HepG2 (cell line): ENCODE measurements around the gene THAP3. TPM values are rescaled to one million over a fixed set of nuclear protein-coding genes. Genes with fewer than 3 reads are reported as not detected.
A peak's percentile ranks its signal among the peaks of the same experiment; 100 is the strongest.

ENCODE experiments used
- ATAC-seq: fragments of 200-7000 bp; cut with Tn5 transposase; 3 replicates; pipeline ENCODE4 v1.9.1; 2020; ENCODE audit warnings: mild to moderate bottlenecking, moderate library complexity
- BruUV-seq: library from RNA; stranded (reverse); fragments of 400-500 nt; replicated peaks from 2 replicates; lab custom pipeline; 2021; lab: Mats Ljungman, UMichigan
- CTCF ChIA-PET: fragments of 300-600 bp; formaldehyde crosslinking; extraction: SDS; loops from one replicate; lab custom pipeline; 2021; ENCODE audit warnings: low total read pairs, inconsistent platforms, low intra/inter-chr PET ratio; lab: Yijun Ruan, JAX
- POLR2A ChIA-PET: fragments of 350-600 bp; sonication (Branson Sonifier 250); formaldehyde crosslinking; loops from one replicate; lab custom pipeline; 2020; ENCODE audit warnings: antibody characterized with exemption, inconsistent platforms; lab: Yijun Ruan, JAX
- DNase-seq: peaks from one replicate; pipeline ENCODE4 v3.0.0-alpha.2; 2015; ENCODE audit warnings: low spot score
- FAIRE-seq: peaks from 3 replicates; lab custom pipeline; 2011; peaks lifted over from hg19 to GRCh38; lab: Jason Lieb, UNC
- H2AFZ ChIP-seq: one replicate; pipeline ENCODE4 v1.6.1; 2011; ENCODE audit warnings: low read length, inconsistent platforms
- H3K27ac ChIP-seq: fragments of 300-600 bp; 3 replicates; pipeline ENCODE4 v1.8.0; 2011; ENCODE audit warnings: mixed run types, mild to moderate bottlenecking, mixed read lengths, low read length, inconsistent platforms; ENCODE audit not compliant: insufficient read depth; ENCODE audit errors: extremely low read length
- H3K27me3 ChIP-seq, 2 experiments: fragments of 200-600 bp in 1 of 2; 2 replicates in 1 of 2; 3 replicates in 1 of 2; pipeline versions ENCODE4 v1.6.0 to v1.8.0; 2011; ENCODE audit warnings: low read length in 2 of 2, mild to moderate bottlenecking in 2 of 2, moderate library complexity in 2 of 2, inconsistent platforms in 1 of 2; ENCODE audit not compliant: insufficient read depth in 2 of 2, control insufficient read depth in 1 of 2
- H3K36me3 ChIP-seq, 2 experiments: fragments of 200-600 bp in 1 of 2; replicated peaks in 1 of 2; 2 replicates in 1 of 2; 3 replicates in 1 of 2; pipeline versions ENCODE4 v1.5.1 to v1.8.0; 2011; ENCODE audit warnings: low read length in 2 of 2, inconsistent platforms in 1 of 2; ENCODE audit not compliant: insufficient read depth in 2 of 2, control insufficient read depth in 1 of 2
- H3K4me1 ChIP-seq: 2 replicates; pipeline ENCODE4 v1.5.1; 2012; ENCODE audit warnings: low read length, inconsistent platforms; ENCODE audit not compliant: insufficient read depth
- H3K4me2 ChIP-seq: 2 replicates; pipeline ENCODE4 v1.6.0; 2011; ENCODE audit warnings: low read depth, low read length, inconsistent platforms
- H3K4me3 ChIP-seq, 3 experiments: fragments of 200-600 bp in 1 of 3; sonication (generic), shearing (Covaris generic) in 1 of 3; replicated peaks in 1 of 3; 2 replicates each; pipeline ENCODE4 v1.5.1; 2011 to 2016; ENCODE audit warnings: low read length in 3 of 3, inconsistent platforms in 2 of 3, low read depth in 2 of 3, mild to moderate bottlenecking in 2 of 3, control low read depth in 1 of 3, mixed read lengths in 1 of 3; ENCODE audit not compliant: insufficient read depth in 1 of 3
- H3K79me2 ChIP-seq: one replicate; pipeline ENCODE4 v1.6.1; 2011; ENCODE audit warnings: low read length, inconsistent platforms; ENCODE audit not compliant: insufficient read depth
- H3K9ac ChIP-seq: 2 replicates; pipeline ENCODE4 v1.6.0; 2011; ENCODE audit warnings: mild to moderate bottlenecking, low read depth, low read length, inconsistent platforms; ENCODE audit not compliant: insufficient read depth
- H3K9me3 ChIP-seq: 2 replicates; pipeline ENCODE4 v1.5.1; 2012; ENCODE audit warnings: mild to moderate bottlenecking, low read length
- H4K20me1 ChIP-seq: 2 replicates; pipeline ENCODE4 v1.6.0; 2011; ENCODE audit warnings: inconsistent platforms, mild to moderate bottlenecking, low read length, moderate library complexity; ENCODE audit not compliant: insufficient read depth
- CREB1 ChIP-seq, 2 experiments: fragments of 450-650 bp in 1 of 2; IDR thresholded peaks; 2 replicates each; pipeline ENCODE4 v1.6.1; 2016 to 2017; ENCODE audit warnings: control low read depth in 1 of 2, mild to moderate bottlenecking in 1 of 2, missing compliant biosample characterization in 1 of 2, missing genetic modification characterization in 1 of 2
- GATAD1 ChIP-seq: IDR thresholded peaks from 2 replicates; pipeline ENCODE4 v1.6.1; 2016; ENCODE audit warnings: missing genetic modification reagents, missing compliant biosample characterization
- HMGXB4 ChIP-seq, 2 experiments: sonication (generic) in 1 of 2; formaldehyde crosslinking in 1 of 2; IDR thresholded peaks; 2 replicates each; pipeline versions ENCODE4 v1.4.0 to v1.6.1; 2018 to 2020; ENCODE audit warnings: missing genetic modification reagents in 2 of 2, borderline replicate concordance in 1 of 2, low read depth in 1 of 2, mild to moderate bottlenecking in 1 of 2, missing biosample characterization in 1 of 2
- IKZF4 ChIP-seq: sonication (generic); formaldehyde crosslinking; IDR thresholded peaks from 2 replicates; pipeline ENCODE4 v1.5.1; 2020; ENCODE audit warnings: borderline replicate concordance, mild to moderate bottlenecking, low read depth, missing genetic modification reagents; ENCODE audit errors: not compliant biosample characterization
- MED8 ChIP-seq: sonication (generic); formaldehyde crosslinking; IDR thresholded peaks from 2 replicates; pipeline ENCODE4 v1.8.1; 2023; ENCODE audit warnings: mild to moderate bottlenecking, missing genetic modification reagents; ENCODE audit not compliant: insufficient replicate concordance
- NR2C2 ChIP-seq: sonication (generic); formaldehyde crosslinking; IDR thresholded peaks from 2 replicates; pipeline ENCODE4 v1.4.0; 2020; ENCODE audit warnings: missing genetic modification reagents, mild to moderate bottlenecking, moderate library complexity, borderline replicate concordance
- SOX13 ChIP-seq, 3 experiments: fragments of 450-650 bp in 1 of 3; sonication (generic) in 1 of 3; formaldehyde crosslinking in 1 of 3; IDR thresholded peaks in 2 of 3; conservative IDR thresholded peaks in 1 of 3; 2 replicates each; pipeline versions ENCODE4 v1.5.0 to v1.6.1; 2016 to 2020; ENCODE audit warnings: antibody characterized with exemption in 1 of 3, mild to moderate bottlenecking in 1 of 3, missing compliant biosample characterization in 1 of 3, missing genetic modification reagents in 1 of 3, moderate library complexity in 1 of 3
- TEAD3 ChIP-seq: optimal IDR thresholded peaks from 2 replicates; pipeline ENCODE3; 2016; ENCODE audit warnings: borderline replicate concordance
- XRCC5 ChIP-seq: fragments of 200-400 bp; formaldehyde crosslinking; optimal IDR thresholded peaks from 2 replicates; pipeline ENCODE3; 2017; ENCODE audit warnings: mild to moderate bottlenecking, low read length
- ZFY ChIP-seq: sonication (generic); formaldehyde crosslinking; IDR thresholded peaks from 2 replicates; pipeline ENCODE4 v1.4.0; 2020; ENCODE audit warnings: missing genetic modification reagents
- ZNF251 ChIP-seq: sonication (generic); formaldehyde crosslinking; IDR thresholded peaks from 2 replicates; pipeline ENCODE4 v1.9.0; 2021; ENCODE audit warnings: mild to moderate bottlenecking, missing genetic modification reagents
- ZNF350 ChIP-seq: sonication (generic); formaldehyde crosslinking; IDR thresholded peaks from 2 replicates; pipeline ENCODE4 v1.4.0; 2020; ENCODE audit warnings: mild to moderate bottlenecking, low read depth, missing genetic modification reagents, borderline replicate concordance
- WGBS: methylation state at CpG from one replicate; pipeline ENCODE4 v1.1.6; 2017; ENCODE audit warnings: low lambda C conversion rate; 5-methylcytosine and 5-hydroxymethylcytosine counted together
- in situ Hi-C: cut with HindIII; loops from 2 replicates; pipeline ENCODE4 v1.10.0; 2017; ENCODE audit warnings: low pct_unique_long_range_greater_than_20kb; ENCODE audit not compliant: extremely low pct_ligation_motif_present
- intact Hi-C: fragments of 100-400 bp; cut with micrococcal nuclease; formaldehyde crosslinking; loops from one replicate; pipeline ENCODE4 v1.10.0; 2022; ENCODE audit not compliant: unreplicated experiment
- polyA plus RNA-seq, 8 experiments: library from polyadenylated mRNA; depleted of rRNA in 3 of 8; stranded (reverse) in 7 of 8; unstranded in 1 of 8; fragments of >200 nt; fragmentation: Illumina TruSeq in 4 of 8; extraction: Trizol in 4 of 8; gene quantifications; 2 replicates each; pipeline versions ENCODE4 v1.2.1 to v1.2.3, GENCODE V29; 2011 to 2016; ENCODE audit warnings: low read depth in 4 of 8, missing spikeins in 1 of 8, mixed read lengths in 1 of 8; ENCODE audit not compliant: insufficient read depth in 1 of 8
- total RNA-seq, 5 experiments: library from RNA; depleted of rRNA; stranded (reverse); fragments of >200 nt; fragmentation: Illumina TruSeq; extraction: Trizol; gene quantifications; 2 replicates each; pipeline ENCODE4 v1.2.3, GENCODE V29; 2016; ENCODE audit warnings: low read depth in 1 of 5

The THAP3 gene
- total and polyA plus RNA-seq, 2 of the 13 experiments (the other 11 are each of a cell fraction or from before 2014, with no cell fraction given), result 10.3 to 14.9 TPM

- TF ChIP-seq HMGXB4 (CRISPR knock-in tag; IDR thresholded peaks at IDR 0.05; ENCODE audit: borderline replicate concordance in 1 of 2, low read depth in 1 of 2), result peak; percentile 53 to 75; a peak in 2 of 4 replicates
- peak; percentile 30 for TF ChIP-seq MED8
- TF ChIP-seq ZNF350 (CRISPR knock-in tag), result peak; percentile 34; the same call in 1 of the 2 replicates
- peak; percentile 99 for TF ChIP-seq ZFY (CRISPR knock-in tag)
- TF ChIP-seq NR2C2, result peak; percentile 37; the same call in 1 of the 2 replicates
- TF ChIP-seq GATAD1 (CRISPR knock-in tag), result 0 out of 2 replicates have a peak, but pooled peaks have one; percentile 41
Observed at GRCh38 chr1:6624710-6625583, at the start of gene THAP3 (continued).

GRCh38 chr1:6577831-6578525 is 46.7 kb upstream of the THAP3 start:
- Histone ChIP-seq H4K20me1 (peaks cover 4% of the 10 kb centered on the region; the same call in 1 of the 2 replicates), H3K9ac (peak overlapping the region; percentile 24; the same call in 1 of the 2 replicates), H3K4me1 (peaks cover 56% of the 10 kb centered on the region), H3K4me3 (0 out of 6 replicates have a peak overlapping the region, but pooled peaks of 1 of the 3 experiments have one; percentile 91), H3K36me3 (no peaks in the 10 kb centered on the region), H3K4me2 (peak overlapping the region; percentile 99), H3K27ac (no peak overlapping the region)
- ChIA-PET POLR2A (interaction anchor here (0.8 to 1.8 kb wide), 6 partner anchors 20 to 342 kb away, joined by 3 to 5 read pairs (median 3); partner anchors contain the start of genes ICMT, NOL9 and TAS1R1), CTCF (no interaction called here)
- DNase-seq (no peak), FAIRE-seq (no peak)
- WGBS, result 23% methylated on average over 5 of the region's 6 CpGs
- BruUV-seq, result no TSS peak
- in situ Hi-C loops, result no loop called here
- no peak for TF ChIP-seq ZNF251 (CRISPR knock-in tag)
- TF ChIP-seq SOX13 (IDR thresholded peaks at IDR 0.05), result no peak
- 0 out of 4 replicates have a peak, but pooled peaks of 1 of the 2 experiments have one; percentile 8 for TF ChIP-seq SOX13 (CRISPR knock-in tag; conservative IDR thresholded peaks at IDR 0.05 in 1 of 2, IDR thresholded peaks at IDR 0.05 in 1 of 2)
- peak; percentile 8 for TF ChIP-seq TEAD3 (CRISPR knock-in tag)
- no peak for TF ChIP-seq CREB1 (IDR thresholded peaks at IDR 0.05)
- TF ChIP-seq CREB1 (CRISPR knock-in tag; IDR thresholded peaks at IDR 0.05), result peak; percentile 22; the same call in 1 of the 2 replicates
- no peak for TF ChIP-seq IKZF4 (CRISPR knock-in tag)
- peak; percentile 31 for TF ChIP-seq XRCC5
- TF ChIP-seq, all 625 proteins: peak for 4
- Histone ChIP-seq H3K27me3 (no peaks in the 10 kb centered on the region), H2AFZ (no peak overlapping the region), H3K9me3 (no peaks in the 10 kb centered on the region), H3K79me2 (peaks cover 15% of the 10 kb centered on the region)
- no peak for ATAC-seq
- intact Hi-C loops, result loop anchor here (2.0 kb wide), 1 partner anchor 23 kb away; no protein-coding TSS in a partner anchor
